Common myeloid progenitor, CD34-positive (primary cell): ENCODE data around the gene F11R.

Source experiments
- CTCF ChIA-PET: fragments of 350-600 bp; sonication (Branson Sonifier 250); formaldehyde crosslinking; loops from one replicate; lab custom pipeline; 2021; ENCODE audit warnings: antibody characterized with exemption; lab: Charles Lee
- POLR2A ChIA-PET: fragments of 350-600 bp; sonication (Branson Sonifier 250); formaldehyde crosslinking; loops from one replicate; lab custom pipeline; 2021; ENCODE audit warnings: antibody characterized with exemption; lab: Charles Lee
- DNase-seq, 3 donors: peaks; one replicate each; pipeline versions ENCODE4 v3.0.0 to v3.0.0-alpha.2; 2013
- H3K27ac ChIP-seq, 2 experiments: 1 replicate in 1 of 2; 2 replicates in 1 of 2; pipeline ENCODE4 v1.7.0; 2013; ENCODE audit warnings: inconsistent platforms in 2 of 2, low read length in 2 of 2, mild to moderate bottlenecking in 2 of 2, low read depth in 1 of 2, moderate library complexity in 1 of 2; ENCODE audit not compliant: severe bottlenecking in 2 of 2, insufficient read depth in 1 of 2, poor library complexity in 1 of 2
- H3K27me3 ChIP-seq, 5 experiments: replicated peaks in 2 of 5; 1 replicate in 3 of 5; 2 replicates in 2 of 5; pipeline versions ENCODE4 v1.6.1 to v1.7.0; 2013; ENCODE audit warnings: low read length in 4 of 5, mild to moderate bottlenecking in 2 of 5, moderate library complexity in 2 of 5, inconsistent platforms in 1 of 5; ENCODE audit not compliant: insufficient read depth in 5 of 5, control insufficient read depth in 4 of 5
- H3K36me3 ChIP-seq, 4 experiments: 1 replicate in 2 of 4; 2 replicates in 2 of 4; pipeline versions ENCODE4 v1.6.1 to v1.7.0; 2013; ENCODE audit warnings: low read length in 3 of 4, control low read depth in 1 of 4, mild to moderate bottlenecking in 1 of 4; ENCODE audit not compliant: control insufficient read depth in 4 of 4, insufficient read depth in 4 of 4
- H3K4me1 ChIP-seq, 4 experiments: 1 replicate in 3 of 4; 2 replicates in 1 of 4; pipeline versions ENCODE4 v1.6.1 to v1.7.1; 2013; ENCODE audit warnings: low read length in 3 of 4, mild to moderate bottlenecking in 3 of 4, control low read depth in 1 of 4, inconsistent platforms in 1 of 4, moderate library complexity in 1 of 4; ENCODE audit not compliant: control insufficient read depth in 4 of 4, insufficient read depth in 4 of 4; ENCODE audit errors: control extremely low read depth in 1 of 4
- H3K4me3 ChIP-seq, 7 experiments: 1 replicate in 4 of 7; 2 replicates in 3 of 7; pipeline versions ENCODE4 v1.5.1 to v1.7.0; 2013; ENCODE audit warnings: mild to moderate bottlenecking in 7 of 7, low read length in 6 of 7, moderate library complexity in 6 of 7, inconsistent platforms in 2 of 7, low read depth in 2 of 7, control low read depth in 1 of 7; ENCODE audit not compliant: insufficient read depth in 4 of 7, control insufficient read depth in 1 of 7; ENCODE audit errors: extremely low read depth in 1 of 7
- H3K9me3 ChIP-seq, 5 experiments: 1 replicate in 4 of 5; 2 replicates in 1 of 5; pipeline versions ENCODE4 v1.6.1 to v1.7.1; 2013; ENCODE audit warnings: low read length in 4 of 5, mild to moderate bottlenecking in 2 of 5, inconsistent platforms in 1 of 5, low read depth in 1 of 5, moderate library complexity in 1 of 5; ENCODE audit not compliant: control insufficient read depth in 4 of 5, insufficient read depth in 2 of 5; ENCODE audit errors: control extremely low read depth in 1 of 5
- WGBS: methylation state at CpG from one replicate; pipeline ENCODE4 v1.1.5; 2013; ENCODE audit not compliant: insufficient coverage; 5-methylcytosine and 5-hydroxymethylcytosine counted together

The F11R gene

GRCh38 chr1:161007369-161007768 is 13.6 kb downstream of the F11R start:
- WGBS = 100% methylated on average over 1 of the region's 2 CpGs
- H3K27me3 ChIP-seq = no peaks in the 10 kb centered on the region
- no peak for DNase-seq
- peaks cover 4 to 14% (median 7%) of the 10 kb centered on the region in 4 experiments for H3K4me1 ChIP-seq
- H3K36me3 ChIP-seq = peaks cover 0 to 7% (median 1%) of the 10 kb centered on the region in 4 experiments
- no peaks in the 10 kb centered on the region for H3K9me3 ChIP-seq
- CTCF ChIA-PET = interaction anchor here (1.1 to 13.2 kb wide), 3 partner anchors 10 to 32 kb away, joined by 5 to 120 read pairs (median 7); partner anchors contain the start of gene TSTD1
- H3K4me3 ChIP-seq = no peak overlapping the region
- no peak overlapping the region for H3K27ac ChIP-seq
- POLR2A ChIA-PET = no interaction called here

DNA sequence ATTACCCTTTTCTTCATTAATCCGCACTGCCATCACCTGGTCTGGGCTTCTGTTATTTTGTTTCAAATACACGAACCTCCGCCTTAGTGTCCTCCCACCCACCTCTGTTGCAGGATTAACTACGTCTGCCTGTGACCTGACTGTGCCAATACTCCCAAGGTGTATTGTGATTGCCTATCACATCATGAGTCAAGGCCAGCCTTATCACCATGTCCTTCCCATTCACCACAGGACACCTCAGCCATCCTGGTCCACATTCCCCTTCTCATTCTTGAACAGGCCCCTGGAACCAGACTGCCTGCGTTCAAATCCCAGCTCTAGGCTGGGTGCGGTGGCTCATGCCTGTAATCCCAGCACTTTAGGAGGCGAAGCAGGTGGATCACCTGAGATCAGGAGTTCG is 14.4 kb downstream of the F11R start:
- Histone ChIP-seq H3K36me3 (peaks cover 0 to 7% (median 3%) of the 10 kb centered on the region in 4 experiments), H3K9me3 (no peaks in the 10 kb centered on the region), H3K4me1 (peaks cover 0 to 7% (median under 1%) of the 10 kb centered on the region in 4 experiments), H3K27ac (no peak overlapping the region), H3K4me3 (no peak overlapping the region), H3K27me3 (no peaks in the 10 kb centered on the region)
- ChIA-PET CTCF (interaction anchor here (0.7 to 13.2 kb wide), 6 partner anchors 9 to 92 kb away, joined by 3 to 120 read pairs (median 6); partner anchors contain the start of genes KLHDC9 and TSTD1), POLR2A (no interaction called here)
- 98% methylated on average over 5 of the region's 8 CpGs for WGBS
- DNase-seq = no peak

DNA sequence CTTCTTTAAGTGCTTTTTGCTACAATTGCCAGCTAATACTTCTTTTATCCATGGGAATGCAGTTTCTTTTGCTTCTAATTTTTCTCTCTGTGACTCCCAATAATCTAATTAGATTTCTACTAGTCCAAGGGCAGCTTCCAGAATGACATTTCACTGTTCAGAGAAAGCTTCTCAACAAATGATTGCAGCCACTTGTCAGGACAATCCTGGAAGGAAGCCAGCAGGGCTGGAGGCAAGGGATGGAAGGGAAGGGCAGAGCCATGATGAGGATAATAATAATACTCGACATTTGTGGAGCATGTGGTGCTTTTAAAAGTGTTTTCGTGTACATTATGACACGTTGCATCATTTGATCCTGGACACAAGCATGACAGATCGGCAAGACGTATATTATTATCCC is 19.4 kb downstream of the F11R start:
- H3K9me3 ChIP-seq = no peaks in the 10 kb centered on the region
- H3K27me3 ChIP-seq = no peaks in the 10 kb centered on the region
- H3K4me3 ChIP-seq = no peak overlapping the region
- no peak for DNase-seq
- CTCF ChIA-PET = interaction anchor here (1.2 to 8.6 kb wide), 5 partner anchors 9 to 96 kb away, joined by 3 to 120 read pairs (median 5); partner anchors contain the start of gene KLHDC9
- POLR2A ChIA-PET = interaction anchor here (0.5 kb wide), 1 partner anchor 13 kb away, joined by 10 read pairs; no protein-coding TSS in a partner anchor
- H3K4me1 ChIP-seq = peaks cover 0 to 6% (median 5%) of the 10 kb centered on the region in 4 experiments
- 96% methylated on average over 3 of the region's 5 CpGs for WGBS
- H3K36me3 ChIP-seq = peaks cover 14 to 38% (median 30%) of the 10 kb centered on the region in 4 experiments
- no peak overlapping the region for H3K27ac ChIP-seq

DNA sequence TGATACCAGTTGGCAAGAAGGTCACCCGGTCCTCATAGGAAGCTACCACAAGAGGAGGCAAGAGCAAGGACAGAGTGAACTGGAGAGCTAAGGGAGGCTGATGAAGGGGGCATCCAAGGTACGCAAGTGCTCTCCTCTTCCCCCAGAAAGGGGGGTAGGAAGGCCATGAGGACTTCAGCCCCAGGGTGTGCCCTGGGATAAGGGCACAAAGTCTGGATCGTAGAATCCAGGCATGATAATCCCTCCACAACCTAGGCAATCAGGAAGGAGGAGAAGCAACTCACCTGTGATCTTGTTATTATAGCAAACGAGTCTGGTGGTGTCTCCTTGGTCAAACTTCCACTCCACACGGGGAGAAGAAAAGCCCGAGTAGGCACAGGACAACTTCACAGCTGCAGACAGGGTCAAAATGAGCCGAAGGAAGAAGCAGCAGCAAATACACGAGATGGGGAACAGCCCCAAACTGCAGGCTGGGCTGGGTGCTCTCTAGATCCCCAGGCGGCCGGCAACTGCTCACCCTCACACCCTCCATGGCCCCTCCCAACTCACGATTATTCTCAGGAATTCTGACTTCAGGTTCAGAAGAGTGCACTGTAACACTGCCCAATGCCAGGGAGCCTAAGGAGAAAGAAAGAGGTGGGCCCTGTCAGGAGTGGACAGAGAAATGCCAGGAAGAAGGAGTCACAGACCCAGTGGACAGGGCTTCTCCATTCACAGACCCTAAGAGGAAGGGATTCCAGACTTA is 20.0 kb downstream of the F11R start:
- ChIA-PET POLR2A (interaction anchor here (0.5 to 1.4 kb wide), 3 partner anchors 13 to 20 kb away, joined by 3 to 10 read pairs (median 3); partner anchors contain the start of gene F11R), CTCF (interaction anchor here (1.2 to 8.6 kb wide), 9 partner anchors 9 to 97 kb away, joined by 3 to 120 read pairs (median 9); partner anchors contain the start of genes F11R, KLHDC9 and TSTD1)
- Histone ChIP-seq H3K9me3 (no peaks in the 10 kb centered on the region), H3K27me3 (no peaks in the 10 kb centered on the region), H3K4me3 (no peak overlapping the region), H3K27ac (no peak overlapping the region), H3K36me3 (peaks cover 14 to 35% (median 30%) of the 10 kb centered on the region in 4 experiments), H3K4me1 (peaks cover 0 to 6% (median 5%) of the 10 kb centered on the region in 4 experiments)
- 98% methylated on average over 7 of the region's 11 CpGs for WGBS
- DNase-seq = no peak

- peaks cover 0 to 6% (median 5%) of the 10 kb centered on the region in 4 experiments for H3K4me1 ChIP-seq
- WGBS = 99% methylated on average over 5 of the region's 5 CpGs
- POLR2A ChIA-PET = no interaction called here
- H3K27me3 ChIP-seq = no peaks in the 10 kb centered on the region
- H3K27ac ChIP-seq = no peak overlapping the region
- DNase-seq = no peak
- no peak overlapping the region for H3K4me3 ChIP-seq
- H3K9me3 ChIP-seq = no peaks in the 10 kb centered on the region
- CTCF ChIA-PET = interaction anchor here (1.4 to 8.6 kb wide), 8 partner anchors 8 to 139 kb away, joined by 3 to 120 read pairs (median 40); partner anchors contain the start of genes ARHGAP30, F11R, KLHDC9 and TSTD1
- peaks cover 14 to 35% (median 30%) of the 10 kb centered on the region in 4 experiments for H3K36me3 ChIP-seq
Observed at GRCh38 chr1:160999376-160999775, 21.6 kb downstream of the F11R start.

- POLR2A ChIA-PET = interaction anchor here (0.6 to 2.1 kb wide), 7 partner anchors 16 to 102 kb away, joined by 3 to 14 read pairs (median 6); partner anchors contain the start of genes F11R, TSTD1 and USF1
- Histone ChIP-seq H3K27ac (peak overlapping the region in 1 of 2 experiments; percentile 52), H3K4me3 (no peak overlapping the region), H3K36me3 (peaks cover 14 to 35% (median 30%) of the 10 kb centered on the region in 4 experiments), H3K4me1 (peaks cover 0 to 6% (median 5%) of the 10 kb centered on the region in 4 experiments), H3K27me3 (no peaks in the 10 kb centered on the region), H3K9me3 (no peaks in the 10 kb centered on the region)
- CTCF ChIA-PET = interaction anchor here (0.8 to 8.6 kb wide), 28 partner anchors 9 to 168 kb away, joined by 3 to 120 read pairs (median 6); partner anchors contain the start of genes ARHGAP30, DEDD, F11R and KLHDC9
- WGBS = 64% methylated on average over 1 of the region's 1 CpG
- DNase-seq = peak; percentile 63 to 74 (median 73)
Observed at GRCh38 chr1:160997323-160998038, 23.5 kb downstream of the F11R start.
